HG03342 (cell line): ENCODE results near the gene DCDC2.
"Not testable (repeated sequence)": the region's sequence is repeated elsewhere in the genome, so short reads cannot be mapped to it uniquely, and the experiment has no call there.

ENCODE experiments used
- ATAC-seq: cut with Tn5 transposase; IDR thresholded peaks from one replicate; pipeline ENCODE4 v1.9.1; 2021; ENCODE audit warnings: mild to moderate bottlenecking, moderate library complexity; ENCODE audit not compliant: unreplicated experiment

Gene DCDC2

DNA sequence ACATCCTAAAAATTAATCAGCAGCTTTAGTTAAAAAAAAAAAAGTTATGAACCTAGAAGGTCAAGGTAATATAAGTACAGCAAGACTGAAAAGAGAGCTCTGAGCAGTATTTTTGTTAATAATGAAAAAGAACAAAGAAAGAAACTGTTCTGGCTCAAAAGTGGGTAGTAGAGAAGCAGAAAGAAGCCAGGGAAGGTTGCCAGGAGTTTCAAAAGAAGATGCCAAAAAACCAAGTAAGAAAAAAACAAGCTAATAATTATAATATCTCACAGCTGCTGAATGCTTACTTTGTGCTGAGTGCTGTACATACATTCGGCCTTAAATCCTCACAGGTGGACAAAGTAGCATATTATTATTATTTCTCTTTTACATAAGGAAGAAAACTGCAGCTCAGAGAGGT lies 200.0 kb downstream of the DCDC2 start:
- ATAC-seq, result no peak

DNA sequence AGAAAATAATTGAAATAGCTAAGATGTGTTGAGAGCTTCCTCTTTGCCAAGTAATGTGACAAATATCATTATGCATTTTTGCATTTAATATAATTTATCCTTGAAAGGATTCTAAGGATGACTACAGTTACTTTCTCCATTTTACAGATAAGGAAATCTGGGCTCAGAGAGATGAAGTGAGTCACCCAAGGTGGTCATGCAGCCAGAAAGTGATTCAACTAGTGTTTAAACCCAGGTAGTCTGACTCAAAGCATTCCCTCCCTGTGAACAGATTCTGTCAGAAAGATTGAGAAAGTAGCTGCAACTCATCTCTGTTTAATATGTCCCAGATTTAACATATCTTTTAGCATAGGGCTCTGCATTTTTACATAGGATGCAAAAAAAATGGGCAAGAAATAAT lies 203.7 kb downstream of the DCDC2 start:
- ATAC-seq, result no peak

DNA sequence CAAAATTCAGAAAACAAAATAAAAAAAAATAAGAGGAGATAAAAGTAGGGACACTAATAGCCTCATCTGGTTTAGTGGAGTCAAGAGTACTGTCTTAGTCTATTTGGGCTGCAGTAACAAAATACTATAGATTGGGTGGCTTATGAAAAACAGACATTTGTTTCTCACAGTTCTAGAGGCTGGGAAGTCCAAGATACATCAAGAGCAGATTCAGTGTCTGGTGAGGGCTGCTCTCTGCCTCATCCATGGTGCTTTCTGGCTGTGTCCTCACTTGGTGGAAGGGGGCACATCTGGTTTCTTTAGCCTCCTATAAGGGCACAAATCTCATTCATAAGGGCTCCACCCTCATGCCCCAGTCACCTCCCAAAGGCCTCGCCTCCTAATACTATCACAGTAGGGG lies 205.8 kb downstream of the DCDC2 start:
- ATAC-seq, result no peak

DNA sequence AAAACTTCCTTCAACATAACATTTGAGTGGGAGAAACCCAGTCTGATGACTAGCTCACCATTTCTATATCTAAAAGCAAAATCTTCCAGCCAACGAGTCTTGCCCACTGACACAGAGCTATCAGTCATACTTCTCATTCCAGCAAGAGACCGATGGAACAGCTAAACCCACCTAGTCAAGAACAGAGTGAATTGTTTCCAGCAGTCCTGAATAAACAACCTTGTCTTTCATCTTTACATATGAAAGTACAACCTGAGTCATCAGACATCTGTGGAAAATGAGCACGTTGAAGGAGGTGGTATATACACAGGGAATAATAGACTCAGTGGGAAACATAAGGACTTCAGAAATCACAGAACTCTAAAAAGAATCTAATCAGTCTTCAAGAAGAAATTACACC lies 208.0 kb downstream of the DCDC2 start:
- ATAC-seq, result no peak

DNA sequence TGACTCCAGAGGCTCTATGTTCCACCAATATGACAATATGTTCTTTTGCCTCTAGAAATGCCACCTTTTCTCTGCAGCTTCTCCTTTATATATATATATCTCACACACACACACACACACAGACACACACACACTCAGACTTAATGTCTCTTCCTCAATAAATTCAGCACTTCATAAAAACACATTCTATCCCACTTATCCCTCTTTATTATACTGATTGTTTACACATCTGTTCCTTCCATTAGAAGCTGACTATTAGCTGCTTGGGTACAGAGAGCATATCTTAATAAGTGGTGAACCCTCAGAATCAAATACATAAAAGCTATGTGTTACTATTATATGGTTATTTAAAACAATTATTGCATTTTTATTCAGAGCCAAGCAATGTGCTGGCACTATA lies 208.6 kb downstream of the DCDC2 start:
- no peak for ATAC-seq

DNA sequence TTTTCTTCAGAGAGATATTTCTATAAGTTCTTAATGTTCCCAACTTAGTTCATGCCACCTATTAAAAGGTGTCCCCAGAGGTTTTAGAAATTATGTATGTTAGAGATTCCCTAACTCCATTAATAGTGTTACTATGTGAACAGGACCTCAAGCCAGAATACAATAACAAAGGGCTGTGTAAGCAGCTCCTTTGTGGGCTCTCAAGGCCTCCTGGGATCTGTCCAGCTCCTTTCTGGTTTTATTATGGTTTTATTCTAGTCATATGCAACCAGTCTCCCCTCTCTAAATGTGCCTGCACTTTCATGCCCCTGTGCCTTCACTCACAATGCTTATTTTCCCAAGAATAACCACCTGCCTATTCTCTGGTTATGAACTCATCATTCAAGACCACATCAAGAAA lies 209.2 kb downstream of the DCDC2 start:
- no peak for ATAC-seq

DNA sequence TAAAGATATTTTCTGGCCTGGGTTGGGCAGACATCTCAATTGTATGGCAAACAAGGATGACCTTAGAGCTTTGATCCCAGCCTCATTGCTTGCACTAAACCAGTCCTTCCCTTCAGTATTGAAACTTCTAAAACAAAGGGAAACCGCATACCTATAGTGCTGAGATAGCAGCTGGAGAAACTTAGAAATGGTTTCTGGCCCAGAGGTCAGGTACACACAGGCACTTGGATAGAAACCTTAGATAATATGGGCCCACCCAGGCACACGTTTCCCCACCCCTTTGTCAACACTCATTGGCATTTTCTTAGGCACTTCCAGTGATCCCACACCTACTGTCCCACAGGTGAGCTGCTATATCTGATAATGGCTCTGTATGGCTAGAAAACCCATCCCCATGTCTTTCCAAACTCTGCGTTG lies 209.7 kb downstream of the DCDC2 start:
- no peak for ATAC-seq

DNA sequence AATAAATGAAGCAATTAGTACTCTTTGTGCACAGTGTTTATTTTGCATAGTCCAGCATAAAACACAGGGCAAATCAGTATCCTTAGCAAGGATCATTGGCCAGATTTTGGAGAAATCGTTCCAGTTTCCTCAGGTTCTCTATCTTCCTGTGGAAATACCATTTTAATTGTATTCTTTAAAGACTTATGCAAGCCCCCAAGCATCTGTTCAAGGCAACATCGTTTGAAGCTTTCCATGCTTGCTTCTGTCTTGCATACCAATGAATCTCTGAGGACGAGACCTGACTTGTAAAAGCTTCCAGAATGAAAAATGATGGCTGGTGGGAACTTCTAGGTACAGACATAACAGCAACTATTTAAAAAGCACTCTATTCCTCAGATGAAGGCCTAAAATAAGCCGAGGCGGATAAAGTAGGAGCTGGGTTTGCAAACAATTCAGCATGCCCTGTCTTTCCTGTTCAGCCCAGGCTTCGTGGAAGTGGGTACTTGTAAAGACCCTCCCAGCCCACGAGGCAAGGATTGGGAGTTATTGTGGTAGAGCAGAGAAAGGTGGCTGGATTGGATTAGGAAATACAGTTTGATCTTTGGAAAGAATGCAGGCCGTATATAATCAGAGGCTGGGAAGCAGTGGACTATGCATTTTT lies 210.2 kb downstream of the DCDC2 start:
- no peak for ATAC-seq

DNA sequence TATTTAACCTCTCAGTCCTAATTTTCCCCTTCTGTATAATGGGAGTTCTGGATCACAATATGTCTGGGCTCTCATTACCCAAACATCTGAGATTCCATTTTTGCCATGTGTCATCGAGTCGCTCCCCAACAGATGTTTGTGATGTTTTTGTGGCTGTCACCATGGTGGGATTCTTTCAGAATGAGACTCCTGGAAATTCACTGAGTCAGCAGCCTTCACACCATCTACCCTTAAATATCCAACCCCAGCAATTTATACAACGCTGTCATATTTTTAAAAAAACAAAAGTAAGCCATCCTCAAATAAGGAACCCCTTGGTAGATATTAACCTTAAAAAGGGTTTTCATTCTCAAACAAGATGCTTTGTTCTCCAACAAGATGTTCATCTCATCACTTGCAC lies 211.0 kb downstream of the DCDC2 start:
- no peak for ATAC-seq

DNA sequence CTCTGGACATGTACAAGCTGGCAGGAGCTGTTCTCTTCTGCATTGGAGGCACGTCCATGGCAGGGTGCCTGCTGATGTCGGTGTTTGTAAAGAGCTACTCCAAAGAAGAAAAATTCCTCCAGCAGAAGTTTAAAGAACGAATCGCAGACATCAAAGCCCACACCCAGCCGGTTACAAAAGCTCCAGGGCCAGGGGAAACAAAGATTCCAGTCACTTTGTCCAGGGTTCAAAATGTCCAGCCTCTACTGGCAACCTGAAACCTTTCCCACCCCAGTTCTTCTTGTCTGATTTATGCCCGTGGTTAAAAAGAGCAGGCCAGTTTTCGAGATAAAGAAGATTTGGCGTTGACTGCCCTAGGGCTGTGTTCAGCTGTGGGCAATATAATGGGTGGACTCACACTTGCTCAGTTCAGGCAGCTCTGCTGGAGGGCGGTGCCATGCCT lies 212.1 kb downstream of the DCDC2 start:
- no peak for ATAC-seq

DNA sequence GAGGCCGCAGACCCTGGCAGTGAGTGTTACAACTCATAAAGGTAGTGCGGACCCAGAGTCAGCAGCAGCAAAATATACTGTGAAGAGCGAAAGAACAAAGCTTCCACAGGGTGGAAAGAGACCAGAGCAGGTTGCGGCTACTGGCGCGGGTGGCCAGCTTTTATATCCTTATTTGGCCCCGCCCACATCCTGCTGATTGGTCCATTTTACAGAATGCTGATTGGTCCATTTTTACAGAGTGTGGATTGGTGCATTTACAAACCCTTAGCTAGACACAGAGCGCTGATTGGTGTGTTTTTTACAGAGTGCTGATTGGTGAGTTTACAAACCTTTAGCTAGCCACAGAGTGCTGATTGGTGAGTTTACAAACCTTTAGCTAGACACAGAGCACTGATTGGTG lies 215.1 kb downstream of the DCDC2 start:
- not testable (repeated sequence) for ATAC-seq

DNA sequence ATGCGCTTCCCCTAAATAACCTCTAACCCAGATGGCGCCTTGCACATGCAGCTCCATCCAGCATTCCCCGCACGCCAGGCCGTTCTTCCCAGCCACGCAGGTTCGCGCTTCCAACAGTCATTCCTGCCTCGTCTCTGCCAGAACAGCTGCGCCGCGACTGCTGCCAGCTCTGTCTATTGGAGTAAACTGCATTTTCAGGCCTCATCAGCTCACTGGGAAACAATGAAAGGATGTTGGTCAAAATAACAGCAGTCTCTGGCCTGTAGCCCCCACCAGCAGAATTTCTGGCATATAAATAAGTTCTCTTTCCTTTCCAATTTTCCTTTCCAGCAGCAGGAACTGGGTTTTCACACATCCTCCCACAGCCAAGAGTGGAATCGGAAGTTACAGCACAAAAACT lies 217.3 kb downstream of the DCDC2 start:
- no peak for ATAC-seq

DNA sequence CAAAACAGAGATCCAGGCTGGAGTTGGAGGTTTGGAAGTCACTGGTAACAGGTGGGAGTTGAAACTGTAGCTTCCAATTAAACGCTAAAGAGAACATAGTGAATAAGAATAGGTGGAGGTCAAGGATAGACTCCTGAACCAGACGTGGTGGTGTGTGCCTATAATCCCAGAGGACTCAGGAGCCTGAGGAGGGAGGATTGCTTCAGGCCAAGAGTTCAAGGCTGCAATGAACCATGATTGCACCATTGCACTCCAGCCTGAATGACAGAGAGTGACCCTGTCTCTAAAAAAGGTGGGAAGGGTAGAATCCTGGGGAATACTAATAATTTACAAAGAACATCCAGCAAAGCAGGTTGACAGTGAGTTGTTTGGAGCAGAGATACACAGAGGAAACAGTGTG lies 218.2 kb downstream of the DCDC2 start:
- no peak for ATAC-seq

DNA sequence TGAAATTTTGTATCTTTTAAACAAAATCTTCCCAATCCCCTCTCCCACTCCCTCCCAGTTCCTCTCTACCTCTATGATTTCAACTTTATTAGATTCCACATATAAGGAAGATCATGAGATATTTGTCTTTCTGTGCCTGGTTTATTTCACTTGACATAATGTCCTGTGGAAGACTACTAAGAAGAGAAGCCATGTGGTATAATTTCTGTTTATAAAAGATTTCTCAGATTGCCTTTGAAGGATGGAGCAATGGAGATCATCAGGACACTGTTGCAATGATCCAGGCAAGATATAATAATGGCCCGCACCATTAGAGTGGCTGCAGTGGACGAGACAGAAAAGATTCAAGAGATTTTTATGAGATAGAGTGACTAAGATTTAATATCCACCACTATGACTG lies 218.8 kb downstream of the DCDC2 start:
- ATAC-seq, result no peak

DNA sequence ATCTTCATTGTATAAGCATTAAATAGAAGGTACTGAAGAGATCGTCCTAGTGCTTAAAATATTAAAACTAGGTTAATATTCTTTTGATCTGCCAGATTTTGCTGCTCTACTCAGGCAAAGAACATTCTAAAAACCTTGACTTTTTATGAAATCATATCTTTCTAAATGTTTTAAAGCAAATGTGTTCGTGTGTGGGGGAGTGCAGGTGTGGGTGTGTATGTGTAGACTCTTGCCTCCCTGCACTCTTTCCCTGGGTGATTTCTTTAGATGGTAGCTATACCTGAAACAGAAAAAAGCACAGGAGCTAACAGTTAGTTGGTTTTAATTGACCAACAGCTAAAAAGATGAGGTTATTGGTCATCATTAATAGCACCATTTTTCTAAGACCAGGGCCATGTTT lies 226.1 kb downstream of the DCDC2 start:
- no peak for ATAC-seq

DNA sequence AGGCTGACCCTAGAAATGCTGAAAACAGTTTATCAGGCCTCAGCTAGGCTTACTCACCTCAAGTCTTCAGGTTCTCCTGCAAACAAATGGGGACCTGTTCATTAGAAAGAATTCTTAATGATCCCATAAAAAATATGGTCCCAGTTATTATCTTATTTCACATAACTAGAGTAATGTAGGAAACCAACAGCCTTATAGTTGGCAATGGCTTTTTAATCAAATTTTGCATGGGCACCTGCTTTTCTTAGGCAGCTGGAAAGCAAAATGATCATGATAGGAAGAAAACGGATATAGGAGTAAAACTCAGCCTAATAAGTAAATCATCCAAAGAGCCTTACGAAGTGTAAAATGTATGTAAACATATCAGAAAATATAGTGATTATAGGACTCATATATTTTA lies 230.5 kb downstream of the DCDC2 start:
- ATAC-seq, result no peak

DNA sequence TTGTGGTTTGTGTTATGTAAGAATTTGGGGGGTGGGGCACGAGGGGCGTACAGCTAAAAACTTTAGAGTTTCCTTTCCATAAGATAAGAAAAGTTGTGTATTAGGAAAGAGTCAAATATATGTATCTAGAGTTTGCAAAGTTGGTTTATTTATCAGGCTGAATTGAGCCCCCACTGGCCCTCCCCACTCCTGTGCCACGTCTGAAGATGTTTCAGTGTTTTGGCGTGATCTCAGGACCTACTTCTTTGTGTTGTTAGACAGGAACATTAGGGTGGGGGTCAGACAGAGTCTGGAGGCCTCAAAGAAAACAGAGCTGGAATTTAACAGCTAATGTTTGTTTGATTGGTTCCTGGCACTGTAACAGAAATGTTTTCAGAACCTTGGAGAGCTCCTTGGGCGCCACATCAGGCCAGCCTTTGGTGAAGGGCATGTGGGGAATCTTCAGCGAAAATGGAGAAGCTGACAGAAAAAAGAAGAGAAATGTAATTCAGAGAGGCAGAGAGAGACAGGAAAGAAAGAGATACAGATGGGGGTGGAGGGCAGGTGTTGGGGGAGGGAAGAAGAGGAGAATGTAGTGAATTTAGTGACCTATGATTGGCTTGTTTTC lies 231.2 kb downstream of the DCDC2 start:
- ATAC-seq, result no peak

DNA sequence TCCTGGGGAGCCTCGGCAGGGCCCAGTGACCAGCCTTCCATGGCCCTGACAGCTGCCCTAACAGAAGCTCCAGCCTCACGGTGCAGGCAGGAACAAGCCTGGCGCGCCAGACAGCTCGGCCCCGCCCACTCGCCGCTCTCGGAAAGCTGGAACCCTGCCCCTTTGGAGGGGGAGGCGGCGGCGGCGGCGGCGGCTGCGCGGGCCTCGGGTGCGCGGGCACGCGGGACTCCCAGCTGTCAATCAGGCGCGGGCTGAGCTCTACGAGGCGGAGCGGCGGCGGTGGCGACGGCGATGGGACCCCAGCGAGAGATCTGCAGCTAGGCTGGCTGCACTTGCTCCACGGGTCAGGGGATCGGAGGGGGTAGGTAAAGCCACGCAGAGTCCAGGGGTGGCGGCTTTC lies 231.9 kb downstream of the DCDC2 start, which contains the start of gene NRSN1:
TSS of gene NRSN1 (plus strand) at position 236 of the 400 bp plus-strand sequence. CDS start 8,113 bp downstream, outside the sequence.
- ATAC-seq, result no peak

DNA sequence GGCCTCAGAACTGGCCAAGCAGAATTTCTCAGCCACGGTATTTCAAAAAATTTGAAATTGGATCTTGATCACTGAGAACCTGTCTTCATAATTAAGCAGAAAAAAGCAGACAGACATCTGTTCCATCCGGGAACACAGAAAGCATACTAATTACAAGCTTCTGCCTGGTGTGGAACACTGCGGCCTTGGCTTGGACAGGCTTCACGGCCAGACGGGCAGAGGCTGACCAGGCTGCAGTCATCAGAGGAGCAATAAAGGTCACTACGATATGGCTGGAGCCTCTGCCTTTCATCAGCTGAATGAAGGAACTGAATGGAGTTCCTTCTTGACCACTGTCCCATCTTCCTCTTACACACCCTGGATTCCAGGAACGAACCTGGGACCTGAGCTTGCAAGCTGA lies 235.7 kb downstream of the DCDC2 start:
- ATAC-seq, result no peak
